Fibroblast of the conjunctiva (primary cell): ENCODE measurements around the gene CFAP221.

Experiments
- DNase-seq: peaks from one replicate; pipeline ENCODE4 v3.0.0-alpha.2; 2010; ENCODE audit warnings: low read depth

The CFAP221 gene

GRCh38 chr2:119536707-119537106 lies 7.5 kb upstream of the CFAP221 start:
- DNase-seq: no peak

- no peak for DNase-seq
Observed at GRCh38 chr2:119537792-119538191, 6.5 kb upstream of the CFAP221 start.

GRCh38 chr2:119541476-119541875 lies 2.8 kb upstream of the CFAP221 start:
- DNase-seq: no peak

- no peak for DNase-seq
Observed at GRCh38 chr2:119544939-119545475, 758 bp downstream of the CFAP221 start.

- no peak for DNase-seq
Observed at GRCh38 chr2:119545754-119546446, 1.7 kb downstream of the CFAP221 start.

- no peak for DNase-seq
Observed at GRCh38 chr2:119546447-119546767, 2.2 kb downstream of the CFAP221 start.

- no peak for DNase-seq
Observed at GRCh38 chr2:119548516-119549120, 4.4 kb downstream of the CFAP221 start.

GRCh38 chr2:119549241-119549640 lies 5.0 kb downstream of the CFAP221 start:
- peak; percentile 30 for DNase-seq

GRCh38 chr2:119550346-119550745 lies 6.1 kb downstream of the CFAP221 start:
- no peak for DNase-seq

GRCh38 chr2:119550856-119551255 lies 6.6 kb downstream of the CFAP221 start:
- no peak for DNase-seq

GRCh38 chr2:119552902-119553301 lies 8.7 kb downstream of the CFAP221 start:
- DNase-seq: no peak

- no peak for DNase-seq
Observed at GRCh38 chr2:119553687-119554344, 9.6 kb downstream of the CFAP221 start.

- no peak for DNase-seq
Observed at GRCh38 chr2:119565481-119565880, 21.2 kb downstream of the CFAP221 start.

GRCh38 chr2:119567292-119567691 lies 23.0 kb downstream of the CFAP221 start:
- no peak for DNase-seq

GRCh38 chr2:119574108-119574815 lies 30.0 kb downstream of the CFAP221 start:
- DNase-seq: no peak

GRCh38 chr2:119574864-119575263 lies 30.6 kb downstream of the CFAP221 start:
- no peak for DNase-seq

GRCh38 chr2:119575439-119575838 lies 31.2 kb downstream of the CFAP221 start:
- no peak for DNase-seq

GRCh38 chr2:119579424-119580295 lies 35.4 kb downstream of the CFAP221 start:
- no peak for DNase-seq

GRCh38 chr2:119580550-119581072 lies 36.4 kb downstream of the CFAP221 start:
- no peak for DNase-seq

- DNase-seq: no peak
Observed at GRCh38 chr2:119583291-119583690, 39.0 kb downstream of the CFAP221 start.

GRCh38 chr2:119584469-119584868 lies 40.2 kb downstream of the CFAP221 start:
- DNase-seq: no peak
